ENCODE results near the gene PAFAH1B2.
A peak's percentile ranks its signal among the peaks of the same experiment; 100 is the strongest.
"Not testable (repeated sequence)": the region's sequence is repeated elsewhere in the genome, so short reads cannot be mapped to it uniquely, and the experiment has no call there.

PAFAH1B2 gene

GRCh38 chr11:117098269-117099232 lies 45.5 kb upstream of the PAFAH1B2 start, which contains the start of gene SIK3:
Gene SIK3 (minus strand): TSS chr11:117098428. CDS start chr11:117098415, 13 bp downstream.
- peak within 1 kb of the TSS; percentile 99 for H3K4me3 ChIP-seq
- DNase-seq (ENCODE audit: low spot score): peak; percentile 95
- peak within 1 kb of the TSS; percentile 99 for H3K27ac ChIP-seq
- TF ChIP-seq, protein P1, sequence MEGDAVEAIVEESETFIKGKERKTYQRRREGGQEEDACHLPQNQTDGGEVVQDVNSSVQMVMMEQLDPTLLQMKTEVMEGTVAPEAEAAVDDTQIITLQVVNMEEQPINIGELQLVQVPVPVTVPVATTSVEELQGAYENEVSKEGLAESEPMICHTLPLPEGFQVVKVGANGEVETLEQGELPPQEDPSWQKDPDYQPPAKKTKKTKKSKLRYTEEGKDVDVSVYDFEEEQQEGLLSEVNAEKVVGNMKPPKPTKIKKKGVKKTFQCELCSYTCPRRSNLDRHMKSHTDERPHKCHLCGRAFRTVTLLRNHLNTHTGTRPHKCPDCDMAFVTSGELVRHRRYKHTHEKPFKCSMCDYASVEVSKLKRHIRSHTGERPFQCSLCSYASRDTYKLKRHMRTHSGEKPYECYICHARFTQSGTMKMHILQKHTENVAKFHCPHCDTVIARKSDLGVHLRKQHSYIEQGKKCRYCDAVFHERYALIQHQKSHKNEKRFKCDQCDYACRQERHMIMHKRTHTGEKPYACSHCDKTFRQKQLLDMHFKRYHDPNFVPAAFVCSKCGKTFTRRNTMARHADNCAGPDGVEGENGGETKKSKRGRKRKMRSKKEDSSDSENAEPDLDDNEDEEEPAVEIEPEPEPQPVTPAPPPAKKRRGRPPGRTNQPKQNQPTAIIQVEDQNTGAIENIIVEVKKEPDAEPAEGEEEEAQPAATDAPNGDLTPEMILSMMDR (IDR thresholded peaks at IDR 0.05): no peak

DNA sequence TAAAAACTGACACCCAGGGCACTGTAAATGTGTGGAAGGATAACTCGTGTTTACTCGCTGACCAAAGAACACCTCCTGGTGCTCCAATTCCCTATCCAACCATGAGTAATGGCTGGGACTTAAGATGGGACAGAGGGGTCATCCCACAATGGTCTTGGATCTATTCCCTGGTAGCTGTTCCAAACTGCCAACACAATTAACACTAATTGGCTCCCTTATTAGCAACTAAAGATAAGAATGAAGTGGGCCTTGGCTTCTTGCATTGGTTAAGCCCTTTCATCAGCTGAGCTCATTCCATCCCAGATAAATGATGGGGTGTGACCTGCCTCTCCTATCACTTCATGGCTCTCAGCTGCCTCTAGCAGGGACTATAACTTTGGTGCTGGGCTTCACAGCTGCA lies 44.4 kb upstream of the PAFAH1B2 start:
- peak overlapping the region; percentile 99 for H3K27ac ChIP-seq
- TF ChIP-seq, protein P1 (IDR thresholded peaks at IDR 0.05): no peak
- DNase-seq (ENCODE audit: low spot score): no peak
- H3K4me3 ChIP-seq: no peak overlapping the region

DNA sequence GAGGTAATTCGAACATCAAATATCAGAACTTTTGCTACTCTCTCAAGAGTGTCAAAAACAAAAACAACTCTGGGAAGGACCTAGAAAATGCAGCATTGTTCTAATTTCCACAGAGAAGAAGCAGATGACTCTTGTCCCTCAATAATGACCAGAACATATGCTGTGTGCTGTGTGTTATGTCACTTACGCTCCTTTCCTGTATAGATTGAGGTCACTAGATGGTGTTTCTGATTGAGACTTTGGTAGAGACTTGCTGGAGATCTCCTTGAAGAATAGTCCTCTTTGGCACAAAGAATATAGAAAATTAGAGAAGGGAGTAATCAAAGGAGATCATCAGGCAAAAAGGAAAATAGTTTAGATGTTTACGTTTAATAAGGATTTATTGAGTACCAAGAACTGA lies 43.5 kb upstream of the PAFAH1B2 start:
- no peak overlapping the region for H3K4me3 ChIP-seq
- peak overlapping the region in 1 of 2 donors; percentile 99 for H3K27ac ChIP-seq
- DNase-seq (ENCODE audit: low spot score): no peak
- TF ChIP-seq, protein P1 (IDR thresholded peaks at IDR 0.05): no peak

GRCh38 chr11:117107701-117108590 lies 36.1 kb upstream of the PAFAH1B2 start:
- Histone ChIP-seq H3K4me3 (no peak overlapping the region), H3K27ac (no peak overlapping the region)
- TF ChIP-seq, protein P1 (IDR thresholded peaks at IDR 0.05): no peak
- DNase-seq (ENCODE audit: low spot score): no peak

DNA sequence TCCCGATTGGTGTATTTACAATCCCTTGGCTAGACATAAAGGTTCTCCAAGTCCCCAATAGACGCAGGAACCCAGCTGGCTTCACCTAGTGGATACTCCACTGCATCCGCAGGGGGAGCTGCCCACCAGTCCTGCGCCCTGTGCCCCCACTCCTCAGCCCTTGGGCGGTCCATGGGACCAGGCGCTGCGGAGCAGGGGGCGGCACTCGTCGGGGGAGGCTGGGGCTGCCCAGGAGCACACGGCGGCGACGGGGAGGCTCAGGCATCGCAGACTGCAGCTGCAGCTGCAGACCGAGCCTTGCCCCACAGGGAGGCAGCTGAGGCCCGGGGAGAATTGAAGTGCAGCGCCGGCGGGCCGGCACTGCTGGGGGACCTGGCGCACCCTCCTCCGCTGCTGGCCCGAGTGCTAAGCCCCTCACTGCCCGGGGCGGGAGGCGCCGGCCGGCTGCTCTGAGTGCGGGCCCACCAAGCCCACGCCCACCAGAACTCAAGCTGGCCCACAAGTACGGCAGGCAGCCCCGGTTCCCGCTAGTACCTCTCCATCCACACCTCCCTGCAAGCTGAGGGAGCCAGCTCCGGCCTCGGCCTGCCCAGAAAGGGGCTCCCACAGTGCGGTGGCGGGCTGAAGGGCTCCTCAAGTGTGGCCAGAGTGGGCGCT lies 33.7 kb upstream of the PAFAH1B2 start:
- no peak overlapping the region for H3K27ac ChIP-seq
- TF ChIP-seq, protein P1 (IDR thresholded peaks at IDR 0.05): no peak
- no peak for DNase-seq (ENCODE audit: low spot score)
- H3K4me3 ChIP-seq: no peak overlapping the region

GRCh38 chr11:117112497-117112896 lies 31.6 kb upstream of the PAFAH1B2 start:
- DNase-seq (ENCODE audit: low spot score); H3K27ac ChIP-seq; H3K4me3 ChIP-seq: not testable (repeated sequence)

GRCh38 chr11:117112939-117113338 lies 31.1 kb upstream of the PAFAH1B2 start:
- not testable (repeated sequence) for H3K4me3 ChIP-seq; DNase-seq (ENCODE audit: low spot score); H3K27ac ChIP-seq

Data from coronary artery (tissue), 2 donors.